GM12891 (cell line): ENCODE measurements around the gene EIF4G2.

Source experiments
- PAX5 ChIP-seq: IDR thresholded peaks from 2 replicates; pipeline ENCODE4 v1.6.1; 2011; ENCODE audit warnings: low read length, moderate library complexity, mild to moderate bottlenecking; ENCODE audit not compliant: insufficient read depth, severe bottlenecking
- POLR2A ChIP-seq: IDR thresholded peaks from 2 replicates; pipeline ENCODE4 v1.6.1; 2011; ENCODE audit warnings: low read depth, low read length, control low read depth
- POLR2AphosphoS5 ChIP-seq: IDR thresholded peaks from 2 replicates; pipeline ENCODE4 v1.6.1; 2011; ENCODE audit warnings: low read depth, low read length, control low read depth
- POU2F2 ChIP-seq: IDR thresholded peaks from 2 replicates; pipeline ENCODE4 v1.6.1; 2011; ENCODE audit warnings: low read depth, mild to moderate bottlenecking, control low read depth, low read length, moderate library complexity
- SPI1 ChIP-seq: IDR thresholded peaks from 2 replicates; pipeline ENCODE4 v1.6.1; 2011; ENCODE audit warnings: low read depth, low read length, control low read depth
- TAF1 ChIP-seq: IDR thresholded peaks from 2 replicates; pipeline ENCODE4 v1.6.1; 2011; ENCODE audit warnings: low read depth, low read length, control low read depth

- TF ChIP-seq POLR2A, result no peak
- no peak for TF ChIP-seq TAF1
- no peak for TF ChIP-seq POLR2AphosphoS5
- no peak for TF ChIP-seq SPI1
- no peak for TF ChIP-seq PAX5
- TF ChIP-seq POU2F2, result no peak
These were observed 9.9 kb upstream of the EIF4G2 start for GRCh38 chr11:10818594-10818993.
